PC-9 (cell line): ENCODE measurements around the gene FHL1. TPM values are rescaled to one million over a fixed set of nuclear protein-coding genes. Genes with fewer than 3 reads are reported as not detected.

Source experiments
- BruUV-seq: library from RNA; stranded (reverse); fragments of 400-500 nt; replicated peaks from 2 replicates; lab custom pipeline; 2021; lab: Mats Ljungman, UMichigan
- CTCF ChIA-PET: fragments of 300-600 bp; sonication (Branson Sonifier 250); formaldehyde crosslinking; loops from one replicate; lab custom pipeline; 2022; ENCODE audit warnings: antibody characterized with exemption; lab: Charles Lee
- POLR2A ChIA-PET: fragments of 300-600 bp; sonication (Branson Sonifier 250); formaldehyde crosslinking; loops from one replicate; lab custom pipeline; 2022; ENCODE audit warnings: antibody characterized with exemption; ENCODE audit not compliant: unreplicated experiment; lab: Charles Lee
- DNase-seq, 2 experiments: peaks; one replicate each; pipeline versions ENCODE4 v3.0.0 to v3.0.0-alpha.2; 2015 to 2022; ENCODE audit warnings: mixed read lengths in 1 of 2
- H2AFZ ChIP-seq: fragments of 200-600 bp; sonication (generic); 2 replicates; pipeline ENCODE4 v1.8.1; 2017; ENCODE audit warnings: antibody characterized with exemption
- H3F3A ChIP-seq: fragments of 200-600 bp; sonication (generic); 2 replicates; pipeline ENCODE4 v1.8.1; 2017; ENCODE audit warnings: antibody characterized with exemption, mild to moderate bottlenecking, low read depth; ENCODE audit not compliant: insufficient read depth
- H3K27ac ChIP-seq: fragments of 200-600 bp; sonication (generic); 2 replicates; pipeline ENCODE4 v1.6.1; 2016; ENCODE audit warnings: mixed run types
- H3K27me3 ChIP-seq: fragments of 200-600 bp; sonication (generic); 2 replicates; pipeline ENCODE4 v1.6.1; 2016; ENCODE audit warnings: low read depth, mixed run types; ENCODE audit not compliant: insufficient read depth
- H3K36me3 ChIP-seq: fragments of 200-600 bp; sonication (generic); 2 replicates; pipeline ENCODE4 v1.6.1; 2016; ENCODE audit warnings: low read depth, mixed run types
- H3K4me1 ChIP-seq: fragments of 200-600 bp; sonication (generic); replicated peaks from 2 replicates; pipeline ENCODE4 v1.6.1; 2016; ENCODE audit warnings: mixed run types; ENCODE audit not compliant: insufficient read depth
- H3K4me2 ChIP-seq: fragments of 200-600 bp; sonication (generic); 2 replicates; pipeline ENCODE4 v1.6.1; 2017; ENCODE audit warnings: mixed run types
- H3K4me3 ChIP-seq: fragments of 200-600 bp; sonication (generic); 2 replicates; pipeline ENCODE4 v1.6.1; 2016; ENCODE audit warnings: mixed run types
- H3K79me2 ChIP-seq: fragments of 200-600 bp; sonication (generic); 2 replicates; pipeline ENCODE4 v1.6.1; 2017; ENCODE audit warnings: low read depth, mixed run types
- H3K9me2 ChIP-seq: fragments of 200-600 bp; sonication (generic); 2 replicates; pipeline ENCODE4 v1.8.1; 2017; ENCODE audit warnings: mild to moderate bottlenecking; ENCODE audit not compliant: insufficient read depth
- H3K9me3 ChIP-seq: fragments of 200-600 bp; sonication (generic); 2 replicates; pipeline ENCODE4 v1.8.1; 2016; ENCODE audit warnings: low read depth; ENCODE audit not compliant: insufficient read depth
- H4K20me1 ChIP-seq: fragments of 200-600 bp; sonication (generic); 2 replicates; pipeline ENCODE4 v1.8.1; 2017; ENCODE audit not compliant: insufficient read depth
- CTCF ChIP-seq: fragments of 200-600 bp; sonication (generic); conservative IDR thresholded peaks from 2 replicates; pipeline ENCODE4 v1.6.1; 2017; ENCODE audit warnings: mixed run types, antibody characterized with exemption, mild to moderate bottlenecking, moderate library complexity
- EZH2 ChIP-seq: fragments of 200-600 bp; sonication (generic); IDR thresholded peaks from 2 replicates; pipeline ENCODE4 v1.8.0; 2017; ENCODE audit warnings: antibody characterized with exemption, low read depth
- intact Hi-C: fragments of 100-400 bp; cut with micrococcal nuclease; formaldehyde crosslinking; loops from one replicate; pipeline ENCODE4 v1.10.0; 2022; ENCODE audit not compliant: unreplicated experiment
- total RNA-seq: library from RNA; stranded (reverse); gene quantifications from 2 replicates; pipeline ENCODE4 v1.2.3, GENCODE V29; 2021

FHL1 gene
- total RNA-seq, 1 experiment from 2014 or later: 0.65 TPM

GRCh38 chrX:136189222-136189621, 41.9 kb downstream of the FHL1 start:
- Histone ChIP-seq H3K4me3 (no peak overlapping the region), H2AFZ (no peak overlapping the region), H3K36me3 (no peaks in the 10 kb centered on the region), H3F3A (peaks cover 7% of the 10 kb centered on the region; the same call in 1 of the 2 replicates), H3K27ac (no peak overlapping the region), H4K20me1 (no peaks in the 10 kb centered on the region), H3K9me3 (no peaks in the 10 kb centered on the region), H3K9me2 (no peaks in the 10 kb centered on the region), H3K4me1 (peaks cover 19% of the 10 kb centered on the region), H3K4me2 (no peak overlapping the region), H3K79me2 (no peaks in the 10 kb centered on the region), H3K27me3 (no peaks in the 10 kb centered on the region)
- no peak for DNase-seq
- ChIA-PET CTCF (no interaction called here), POLR2A (no interaction called here)
- no peak for TF ChIP-seq EZH2
- TF ChIP-seq CTCF: no peak
- no TSS peak for BruUV-seq
- intact Hi-C loops: no loop called here

DNA sequence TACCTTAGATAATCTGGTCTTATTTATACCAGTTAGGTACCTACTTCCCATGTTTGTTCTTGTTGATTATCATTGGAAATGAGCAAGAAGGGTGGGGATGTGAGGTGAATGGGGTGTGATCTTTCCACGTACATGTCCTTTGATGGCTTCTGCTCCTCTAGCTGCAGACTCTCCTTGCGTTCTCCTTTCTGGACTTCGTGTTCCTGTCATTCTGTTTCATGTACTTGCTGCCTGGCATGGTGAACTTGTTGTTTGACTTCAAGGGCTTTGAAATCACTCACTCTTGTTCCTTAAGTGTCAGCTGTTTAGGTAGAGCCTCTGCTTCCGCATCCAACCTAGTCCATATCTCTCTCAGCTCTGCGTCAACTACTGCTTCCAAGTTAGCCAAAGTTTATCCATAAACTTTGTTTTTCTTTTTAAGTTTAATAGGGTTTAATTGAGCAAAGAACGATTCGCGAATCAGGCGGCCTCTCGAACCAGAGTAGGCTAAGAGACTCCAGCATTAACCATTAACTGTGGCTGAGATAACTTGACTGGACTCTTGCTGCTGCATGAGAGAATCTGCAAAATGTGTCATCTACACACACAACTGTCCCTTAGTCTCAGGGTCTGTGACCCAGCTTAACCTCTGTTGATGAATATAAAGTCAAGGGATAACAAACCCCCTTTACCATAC, 42.8 kb downstream of the FHL1 start:
- H4K20me1 ChIP-seq: no peaks in the 10 kb centered on the region
- no peak overlapping the region for H3K27ac ChIP-seq
- ChIA-PET CTCF (no interaction called here), POLR2A (no interaction called here)
- DNase-seq: no peak
- H3F3A ChIP-seq: peaks cover 7% of the 10 kb centered on the region; the same call in 1 of the 2 replicates
- H3K9me3 ChIP-seq: no peaks in the 10 kb centered on the region
- no peaks in the 10 kb centered on the region for H3K79me2 ChIP-seq
- H3K4me3 ChIP-seq: no peak overlapping the region
- H3K36me3 ChIP-seq: no peaks in the 10 kb centered on the region
- H2AFZ ChIP-seq: no peak overlapping the region
- H3K27me3 ChIP-seq: no peaks in the 10 kb centered on the region
- no peak overlapping the region for H3K4me2 ChIP-seq
- no peaks in the 10 kb centered on the region for H3K9me2 ChIP-seq
- intact Hi-C loops: no loop called here
- TF ChIP-seq EZH2 (no peak), CTCF (no peak)
- peaks cover 9% of the 10 kb centered on the region for H3K4me1 ChIP-seq
- no TSS peak for BruUV-seq

DNA sequence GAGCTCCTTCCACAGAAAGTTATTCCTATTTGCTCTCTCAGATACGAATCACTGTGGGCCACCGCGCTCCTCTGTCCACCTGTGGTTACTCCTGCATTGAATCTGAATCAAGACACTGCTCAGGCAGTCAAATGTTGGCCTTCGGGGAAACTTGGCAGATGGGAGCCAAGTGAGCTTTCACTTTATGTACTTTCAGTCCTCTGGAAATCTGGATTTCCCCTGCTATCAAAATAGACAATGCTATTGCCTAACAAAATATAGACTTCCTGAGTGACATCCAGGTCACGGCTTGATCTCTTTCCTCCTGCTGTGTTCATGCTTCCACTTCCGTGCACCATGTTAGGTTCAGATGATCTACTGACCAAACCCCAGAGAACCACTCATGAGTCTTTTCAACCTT, 43.8 kb downstream of the FHL1 start:
- Histone ChIP-seq H3F3A (peaks cover 2% of the 10 kb centered on the region; the same call in 1 of the 2 replicates), H3K9me3 (no peaks in the 10 kb centered on the region), H3K4me2 (no peak overlapping the region), H3K27ac (no peak overlapping the region), H3K79me2 (no peaks in the 10 kb centered on the region), H3K9me2 (no peaks in the 10 kb centered on the region), H3K36me3 (no peaks in the 10 kb centered on the region), H4K20me1 (no peaks in the 10 kb centered on the region), H2AFZ (no peak overlapping the region), H3K27me3 (no peaks in the 10 kb centered on the region), H3K4me3 (no peak overlapping the region), H3K4me1 (no peaks in the 10 kb centered on the region; the same call in 1 of the 2 replicates)
- ChIA-PET CTCF (no interaction called here), POLR2A (no interaction called here)
- BruUV-seq: no TSS peak
- DNase-seq: no peak
- intact Hi-C loops: no loop called here
- TF ChIP-seq EZH2: no peak
- no peak for TF ChIP-seq CTCF
